Measurements from ENCODE around the gene RRP9.
"Not testable (repeated sequence)": the region's sequence is repeated elsewhere in the genome, so short reads cannot be mapped to it uniquely, and the experiment has no call there.

Gene RRP9, protein sequence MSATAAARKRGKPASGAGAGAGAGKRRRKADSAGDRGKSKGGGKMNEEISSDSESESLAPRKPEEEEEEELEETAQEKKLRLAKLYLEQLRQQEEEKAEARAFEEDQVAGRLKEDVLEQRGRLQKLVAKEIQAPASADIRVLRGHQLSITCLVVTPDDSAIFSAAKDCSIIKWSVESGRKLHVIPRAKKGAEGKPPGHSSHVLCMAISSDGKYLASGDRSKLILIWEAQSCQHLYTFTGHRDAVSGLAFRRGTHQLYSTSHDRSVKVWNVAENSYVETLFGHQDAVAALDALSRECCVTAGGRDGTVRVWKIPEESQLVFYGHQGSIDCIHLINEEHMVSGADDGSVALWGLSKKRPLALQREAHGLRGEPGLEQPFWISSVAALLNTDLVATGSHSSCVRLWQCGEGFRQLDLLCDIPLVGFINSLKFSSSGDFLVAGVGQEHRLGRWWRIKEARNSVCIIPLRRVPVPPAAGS

DNA sequence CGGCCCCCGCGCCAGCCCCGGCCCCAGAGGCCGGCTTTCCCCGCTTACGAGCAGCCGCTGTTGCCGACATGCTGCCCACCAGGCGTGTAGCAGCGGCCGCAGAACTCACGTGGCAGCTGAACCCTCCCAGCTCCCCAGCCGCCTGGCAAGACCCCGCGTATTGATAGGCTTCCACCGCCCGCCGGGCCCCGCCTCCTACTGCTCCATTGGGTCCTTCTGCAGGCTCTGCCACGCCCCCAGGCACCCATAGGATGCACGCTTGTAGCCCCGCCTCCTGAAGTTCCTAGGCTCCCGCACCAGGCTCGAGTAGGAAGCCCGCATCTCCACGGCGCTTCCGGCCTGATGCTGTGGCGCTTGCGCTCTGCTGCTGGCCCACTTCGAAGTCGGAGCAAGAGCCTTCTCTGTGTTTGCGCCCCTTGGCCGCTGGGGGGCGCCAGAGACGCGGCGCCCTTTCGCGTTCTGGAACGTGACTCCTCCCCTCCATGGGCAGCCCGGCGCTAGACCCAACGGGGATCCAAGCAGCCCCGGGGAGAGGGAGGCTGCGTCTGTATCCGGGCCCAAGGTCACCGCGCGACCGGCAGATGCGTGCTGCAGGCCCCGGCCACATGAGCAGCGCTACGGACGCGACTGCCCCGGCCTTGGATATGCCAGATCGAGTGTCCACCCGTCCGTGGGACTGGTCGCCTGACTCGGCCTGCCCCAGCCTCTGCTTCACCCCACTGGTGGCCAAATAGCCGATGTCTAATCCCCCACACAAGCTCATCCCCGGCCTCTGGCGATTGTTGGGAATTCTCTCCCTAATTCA is at the start of gene RRP9, which contains the start of gene PARP3:
Gene RRP9 (minus strand): TSS at position 107 of the 805 bp plus-strand sequence. CDS start 37 bp downstream, at position 70.
Gene PARP3 (plus strand): TSS at position 566 of the 805 bp plus-strand sequence. CDS start 993 bp downstream, outside the sequence.
- peaks cover 19 to 25% of the 10 kb centered on the region in 2 donors for H3K4me1 ChIP-seq (ENCODE audit: control insufficient read depth in 2 of 2, insufficient read depth in 2 of 2, low read length in 2 of 2)
- peaks cover 13 to 14% of the 10 kb centered on the region in 2 donors for H3K36me3 ChIP-seq (ENCODE audit: control insufficient read depth in 2 of 2, insufficient read depth in 2 of 2, low read length in 2 of 2)
- H3K9me3 ChIP-seq (ENCODE audit: control insufficient read depth in 2 of 2, low read length in 2 of 2) = no peaks in the 10 kb centered on the region
- H3K27me3 ChIP-seq (ENCODE audit: control insufficient read depth in 2 of 2, insufficient read depth in 2 of 2, low read length in 2 of 2) = no peaks in the 10 kb centered on the region
- peak within 1 kb of the TSS; percentile 92 to 98 for H3K27ac ChIP-seq (ENCODE audit: low read depth in 2 of 2, low read length in 2 of 2)
- peak within 1 kb of the TSS; percentile 86 to 97 for H3K9ac ChIP-seq (ENCODE audit: low read depth in 1 of 2, low read length in 2 of 2)
- peak within 1 kb of the TSS; percentile 82 for H3K4me3 ChIP-seq (ENCODE audit: low read length in 2 of 2)

DNA sequence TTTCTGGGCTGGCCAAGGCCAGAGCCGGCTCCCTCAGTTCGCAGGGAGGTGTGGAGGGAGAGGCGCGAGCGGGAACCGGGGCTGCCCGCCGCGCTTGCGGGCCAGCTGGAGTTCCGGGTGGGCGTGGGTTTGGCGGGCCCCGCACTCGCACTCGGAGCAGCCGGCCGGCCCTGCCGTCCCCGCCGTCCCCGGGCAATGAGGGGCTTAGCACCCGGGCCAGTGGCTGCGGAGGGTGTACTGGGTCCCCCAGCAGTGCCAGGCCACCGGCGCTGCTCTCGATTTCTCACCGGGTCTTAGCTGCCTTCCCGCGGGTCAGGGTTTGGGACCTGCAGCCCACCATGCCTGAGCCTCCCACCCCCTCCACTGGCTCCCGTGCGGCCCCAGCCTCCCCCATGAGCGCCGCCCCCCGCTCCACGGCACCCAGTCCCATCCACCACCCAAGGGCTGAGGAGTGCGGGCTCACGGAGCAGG is 48.8 kb upstream of the RRP9 start:
- not testable (repeated sequence) for H3K27ac ChIP-seq (ENCODE audit: low read depth in 2 of 2, low read length in 2 of 2); H3K9ac ChIP-seq (ENCODE audit: low read depth in 1 of 2, low read length in 2 of 2); H3K9me3 ChIP-seq (ENCODE audit: control insufficient read depth in 2 of 2, low read length in 2 of 2); H3K27me3 ChIP-seq (ENCODE audit: control insufficient read depth in 2 of 2, insufficient read depth in 2 of 2, low read length in 2 of 2); H3K4me3 ChIP-seq (ENCODE audit: low read length in 2 of 2)
- H3K36me3 ChIP-seq (ENCODE audit: control insufficient read depth in 2 of 2, insufficient read depth in 2 of 2, low read length in 2 of 2) = peaks cover 18% of the 10 kb centered on the region in 2 donors
- H3K4me1 ChIP-seq (ENCODE audit: control insufficient read depth in 2 of 2, insufficient read depth in 2 of 2, low read length in 2 of 2) = peaks cover 21 to 26% of the 10 kb centered on the region in 2 donors

DNA sequence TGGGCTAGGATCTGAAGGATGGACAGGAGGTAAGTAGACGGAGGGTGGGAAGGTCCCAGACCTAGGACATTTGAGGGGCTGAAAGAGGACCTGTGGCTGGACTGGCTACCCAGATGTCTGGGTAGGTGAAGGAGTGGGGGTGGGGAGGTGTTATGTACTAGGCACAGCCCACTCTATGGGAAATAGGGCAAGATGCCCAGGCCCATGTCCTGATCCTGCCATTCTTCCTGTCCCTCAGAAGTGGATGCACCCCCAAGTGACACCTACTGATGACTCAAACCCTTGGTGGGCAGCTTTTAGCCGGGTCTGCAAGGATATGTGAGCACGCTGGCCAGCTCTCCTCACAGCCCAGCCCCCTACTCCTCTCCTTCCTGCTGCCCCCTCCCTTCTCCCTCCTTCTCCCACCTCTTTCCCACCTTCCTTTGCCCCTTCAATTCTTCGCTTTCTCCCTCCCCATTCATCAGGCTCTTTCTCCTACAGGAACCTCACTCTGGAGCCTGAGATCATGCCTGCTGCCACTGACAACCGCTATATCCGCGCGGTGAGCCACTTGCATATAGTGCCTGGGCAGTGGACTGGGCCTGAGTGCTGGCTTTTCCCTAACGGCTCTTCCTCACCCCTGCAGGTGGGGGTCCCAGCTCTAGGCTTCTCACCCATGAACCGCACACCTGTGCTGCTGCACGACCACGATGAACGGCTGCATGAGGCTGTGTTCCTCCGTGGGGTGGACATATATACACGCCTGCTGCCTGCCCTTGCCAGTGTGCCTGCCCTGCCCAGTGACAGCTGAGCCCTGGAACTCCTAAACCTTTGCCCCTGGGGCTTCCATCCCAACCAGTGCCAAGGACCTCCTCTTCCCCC is 46.8 kb upstream of the RRP9 start:
- H3K27me3 ChIP-seq (ENCODE audit: control insufficient read depth in 2 of 2, insufficient read depth in 2 of 2, low read length in 2 of 2) = no peaks in the 10 kb centered on the region
- H3K36me3 ChIP-seq (ENCODE audit: control insufficient read depth in 2 of 2, insufficient read depth in 2 of 2, low read length in 2 of 2) = peaks cover 7 to 8% of the 10 kb centered on the region in 2 donors
- H3K4me1 ChIP-seq (ENCODE audit: control insufficient read depth in 2 of 2, insufficient read depth in 2 of 2, low read length in 2 of 2) = peaks cover 24 to 27% of the 10 kb centered on the region in 2 donors
- H3K27ac ChIP-seq (ENCODE audit: low read depth in 2 of 2, low read length in 2 of 2) = no peak overlapping the region
- no peak overlapping the region for H3K9ac ChIP-seq (ENCODE audit: low read depth in 1 of 2, low read length in 2 of 2)
- H3K9me3 ChIP-seq (ENCODE audit: control insufficient read depth in 2 of 2, low read length in 2 of 2) = no peaks in the 10 kb centered on the region
- H3K4me3 ChIP-seq (ENCODE audit: low read length in 2 of 2) = no peak overlapping the region

DNA sequence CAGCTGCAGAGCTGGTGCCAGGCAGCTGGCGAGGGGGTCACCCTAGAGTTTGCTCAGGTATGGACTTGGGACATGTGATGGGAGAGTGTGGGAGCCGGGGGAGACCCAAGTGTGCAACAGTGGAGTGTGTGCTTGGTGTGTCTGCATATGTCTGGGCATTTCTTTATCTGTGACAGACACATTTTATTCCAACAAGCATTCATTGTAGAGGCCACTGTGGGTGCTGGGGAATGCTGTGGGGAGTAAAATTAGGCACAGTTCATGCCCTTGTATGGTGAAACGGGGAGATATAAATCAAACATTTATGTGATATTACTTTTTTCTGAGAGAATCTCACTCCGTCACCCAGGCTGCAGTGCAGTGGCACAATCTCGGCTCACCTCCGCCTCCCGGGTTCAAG is 45.9 kb upstream of the RRP9 start:
- H3K27me3 ChIP-seq (ENCODE audit: control insufficient read depth in 2 of 2, insufficient read depth in 2 of 2, low read length in 2 of 2) = no peaks in the 10 kb centered on the region
- H3K9me3 ChIP-seq (ENCODE audit: control insufficient read depth in 2 of 2, low read length in 2 of 2) = no peaks in the 10 kb centered on the region
- no peak overlapping the region for H3K27ac ChIP-seq (ENCODE audit: low read depth in 2 of 2, low read length in 2 of 2)
- no peak overlapping the region for H3K4me3 ChIP-seq (ENCODE audit: low read length in 2 of 2)
- peaks cover 28 to 30% of the 10 kb centered on the region in 2 donors for H3K4me1 ChIP-seq (ENCODE audit: control insufficient read depth in 2 of 2, insufficient read depth in 2 of 2, low read length in 2 of 2)
- H3K36me3 ChIP-seq (ENCODE audit: control insufficient read depth in 2 of 2, insufficient read depth in 2 of 2, low read length in 2 of 2) = peaks cover 1 to 4% of the 10 kb centered on the region in 2 donors
- H3K9ac ChIP-seq (ENCODE audit: low read depth in 1 of 2, low read length in 2 of 2) = no peak overlapping the region

DNA sequence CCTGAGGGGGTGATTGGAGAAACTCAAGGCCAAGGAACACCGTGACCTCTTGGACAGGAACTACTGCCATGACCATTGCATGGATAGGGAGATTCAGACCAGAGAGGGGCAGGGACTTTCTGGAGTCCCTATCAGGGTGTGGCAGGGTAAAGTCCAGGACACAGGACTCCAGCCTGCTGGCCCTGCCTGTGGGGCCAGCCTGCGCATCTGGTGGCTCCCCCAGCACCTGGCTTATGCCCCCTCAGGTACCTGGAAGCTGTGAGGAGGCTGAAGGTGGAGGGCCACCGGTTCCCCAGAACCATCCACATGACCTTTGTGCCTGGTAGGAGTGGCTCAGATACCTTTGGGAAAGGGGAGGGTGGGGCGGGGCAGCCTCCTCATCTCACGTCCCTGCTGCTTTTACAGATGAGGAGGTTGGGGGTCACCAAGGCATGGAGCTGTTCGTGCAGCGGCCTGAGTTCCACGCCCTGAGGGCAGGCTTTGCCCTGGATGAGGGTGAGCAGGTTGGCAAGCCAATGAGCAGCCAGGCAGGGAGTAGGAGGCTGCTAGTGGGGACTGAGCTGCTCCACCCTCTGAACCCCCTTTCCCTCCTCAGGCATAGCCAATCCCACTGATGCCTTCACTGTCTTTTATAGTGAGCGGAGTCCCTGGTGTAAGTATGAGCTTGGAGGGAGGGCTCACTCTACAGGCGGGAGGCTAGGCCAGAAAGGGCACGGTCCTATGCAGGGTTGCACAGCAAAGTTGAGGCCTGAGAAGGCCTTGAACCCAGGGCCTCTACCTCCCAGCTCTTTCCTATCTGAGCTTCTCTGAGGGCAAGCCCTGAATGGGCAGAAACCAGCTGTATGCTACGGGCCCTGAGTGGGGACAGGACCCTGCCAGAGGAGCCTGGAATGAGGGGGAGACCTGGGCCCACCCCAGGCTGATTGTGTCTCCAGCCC is 44.6 kb upstream of the RRP9 start:
- peaks cover 0 to 3% of the 10 kb centered on the region in 2 donors for H3K36me3 ChIP-seq (ENCODE audit: control insufficient read depth in 2 of 2, insufficient read depth in 2 of 2, low read length in 2 of 2)
- H3K4me1 ChIP-seq (ENCODE audit: control insufficient read depth in 2 of 2, insufficient read depth in 2 of 2, low read length in 2 of 2) = peaks cover 37 to 38% of the 10 kb centered on the region in 2 donors
- peak overlapping the region in 1 of 2 donors; percentile 36 for H3K9ac ChIP-seq (ENCODE audit: low read depth in 1 of 2, low read length in 2 of 2)
- peak overlapping the region in 1 of 2 donors; percentile 28 for H3K4me3 ChIP-seq (ENCODE audit: low read length in 2 of 2)
- H3K27me3 ChIP-seq (ENCODE audit: control insufficient read depth in 2 of 2, insufficient read depth in 2 of 2, low read length in 2 of 2) = no peaks in the 10 kb centered on the region
- peak overlapping the region; percentile 61 to 73 for H3K27ac ChIP-seq (ENCODE audit: low read depth in 2 of 2, low read length in 2 of 2)
- H3K9me3 ChIP-seq (ENCODE audit: control insufficient read depth in 2 of 2, low read length in 2 of 2) = no peaks in the 10 kb centered on the region

DNA sequence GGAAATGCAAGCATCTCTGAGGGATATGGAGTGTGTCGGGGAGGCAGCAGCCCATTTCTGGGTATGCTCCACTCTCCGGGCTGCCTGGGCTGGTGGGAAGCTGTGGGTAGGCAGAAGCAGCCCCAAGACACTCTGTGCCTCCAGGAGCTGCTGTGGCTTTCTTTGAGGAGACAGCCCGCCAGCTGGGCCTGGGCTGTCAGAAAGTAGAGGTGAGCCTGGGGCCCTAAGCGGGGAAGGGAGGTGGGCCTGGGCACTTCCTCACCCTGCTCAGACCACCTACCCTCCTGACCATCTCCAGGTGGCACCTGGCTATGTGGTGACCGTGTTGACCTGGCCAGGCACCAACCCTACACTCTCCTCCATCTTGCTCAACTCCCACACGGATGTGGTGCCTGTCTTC is 43.4 kb upstream of the RRP9 start:
- H3K9ac ChIP-seq (ENCODE audit: low read depth in 1 of 2, low read length in 2 of 2) = no peak overlapping the region
- H3K27me3 ChIP-seq (ENCODE audit: control insufficient read depth in 2 of 2, insufficient read depth in 2 of 2, low read length in 2 of 2) = no peaks in the 10 kb centered on the region
- peaks cover 44 to 45% of the 10 kb centered on the region in 2 donors for H3K4me1 ChIP-seq (ENCODE audit: control insufficient read depth in 2 of 2, insufficient read depth in 2 of 2, low read length in 2 of 2)
- no peaks in the 10 kb centered on the region for H3K9me3 ChIP-seq (ENCODE audit: control insufficient read depth in 2 of 2, low read length in 2 of 2)
- peaks cover 0 to 3% of the 10 kb centered on the region in 2 donors for H3K36me3 ChIP-seq (ENCODE audit: control insufficient read depth in 2 of 2, insufficient read depth in 2 of 2, low read length in 2 of 2)
- H3K4me3 ChIP-seq (ENCODE audit: low read length in 2 of 2) = no peak overlapping the region
- peak overlapping the region in 1 of 2 donors; percentile 61 for H3K27ac ChIP-seq (ENCODE audit: low read depth in 2 of 2, low read length in 2 of 2)

DNA sequence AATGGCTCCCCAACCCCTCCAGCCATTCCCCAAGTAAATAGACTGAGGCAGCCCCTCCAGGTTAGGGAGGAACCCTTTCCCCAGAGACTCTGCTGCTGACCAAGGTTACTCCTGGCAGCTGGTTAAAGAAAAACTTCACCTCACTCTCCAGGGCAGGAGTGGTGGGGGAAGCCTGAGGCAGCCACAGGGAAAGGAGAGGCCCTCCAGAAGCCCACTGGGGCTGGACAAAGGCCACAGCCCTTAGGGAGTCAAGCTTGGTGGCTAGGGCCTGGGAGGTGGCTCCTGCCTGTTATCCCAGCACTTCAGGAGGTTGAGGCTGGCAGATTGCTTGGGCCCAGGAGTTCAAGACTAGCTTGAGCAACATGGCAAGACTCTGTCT is 42.6 kb upstream of the RRP9 start:
- Histone ChIP-seq H3K27ac (ENCODE audit: low read depth in 2 of 2, low read length in 2 of 2) (peak overlapping the region; percentile 97 to 100), H3K9ac (ENCODE audit: low read depth in 1 of 2, low read length in 2 of 2) (peak overlapping the region; percentile 74 to 80)

DNA sequence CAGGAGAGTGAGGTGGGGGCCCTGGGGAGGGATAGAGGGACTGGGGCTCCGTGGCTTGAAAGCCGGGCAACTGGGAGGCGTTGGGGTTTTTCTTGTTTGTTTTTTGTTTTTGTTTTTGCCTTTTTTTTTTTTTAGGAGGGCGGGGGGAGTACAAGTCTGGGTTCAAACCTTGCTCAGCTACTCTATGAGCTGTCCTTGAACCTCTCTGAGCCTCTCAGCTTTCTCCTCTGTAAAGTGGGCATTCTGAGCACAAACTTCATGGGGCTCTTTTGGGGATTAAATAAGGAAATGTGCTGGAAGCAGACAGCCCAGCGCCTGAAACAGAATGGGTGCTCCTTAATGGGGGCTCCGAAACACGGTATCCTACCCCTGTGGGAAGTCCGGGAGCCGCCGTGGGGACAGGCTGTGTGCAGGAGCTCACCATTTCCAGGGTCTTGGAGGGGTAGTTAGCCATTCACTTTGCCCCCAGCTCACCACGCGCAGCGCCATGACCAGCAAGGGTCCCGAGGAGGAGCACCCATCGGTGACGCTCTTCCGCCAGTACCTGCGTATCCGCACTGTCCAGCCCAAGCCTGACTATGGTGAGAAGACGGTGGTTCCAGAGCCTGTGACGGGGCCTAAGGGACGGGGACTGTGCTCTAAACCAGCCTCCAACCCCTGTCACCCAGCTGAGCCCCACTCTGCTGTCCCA is 42.0 kb upstream of the RRP9 start:
- H3K4me3 ChIP-seq (ENCODE audit: low read length in 2 of 2) = peak overlapping the region; percentile 64 to 95
- peak overlapping the region; percentile 74 to 80 for H3K9ac ChIP-seq (ENCODE audit: low read depth in 1 of 2, low read length in 2 of 2)
- H3K36me3 ChIP-seq (ENCODE audit: control insufficient read depth in 2 of 2, insufficient read depth in 2 of 2, low read length in 2 of 2) = peaks cover 0 to 1% of the 10 kb centered on the region in 2 donors
- H3K27ac ChIP-seq (ENCODE audit: low read depth in 2 of 2, low read length in 2 of 2) = peak overlapping the region; percentile 97 to 100
- peaks cover 44 to 45% of the 10 kb centered on the region in 2 donors for H3K4me1 ChIP-seq (ENCODE audit: control insufficient read depth in 2 of 2, insufficient read depth in 2 of 2, low read length in 2 of 2)
- no peaks in the 10 kb centered on the region for H3K27me3 ChIP-seq (ENCODE audit: control insufficient read depth in 2 of 2, insufficient read depth in 2 of 2, low read length in 2 of 2)
- H3K9me3 ChIP-seq (ENCODE audit: control insufficient read depth in 2 of 2, low read length in 2 of 2) = no peaks in the 10 kb centered on the region

More for the DNA sequence above, 42.6 kb upstream of the RRP9 start:
- peak overlapping the region in 1 of 2 donors; percentile 95 for H3K4me3 ChIP-seq (ENCODE audit: low read length in 2 of 2)
- H3K36me3 ChIP-seq (ENCODE audit: control insufficient read depth in 2 of 2, insufficient read depth in 2 of 2, low read length in 2 of 2) = peaks cover 0 to 3% of the 10 kb centered on the region in 2 donors
- H3K27me3 ChIP-seq (ENCODE audit: control insufficient read depth in 2 of 2, insufficient read depth in 2 of 2, low read length in 2 of 2) = no peaks in the 10 kb centered on the region
- peaks cover 44 to 45% of the 10 kb centered on the region in 2 donors for H3K4me1 ChIP-seq (ENCODE audit: control insufficient read depth in 2 of 2, insufficient read depth in 2 of 2, low read length in 2 of 2)
- no peaks in the 10 kb centered on the region for H3K9me3 ChIP-seq (ENCODE audit: control insufficient read depth in 2 of 2, low read length in 2 of 2)
